Measurements from ENCODE around the gene PDS5B. TPM values are rescaled to one million over a fixed set of nuclear protein-coding genes. Genes with fewer than 3 reads are reported as not detected.

PDS5B gene
- total and polyA plus RNA-seq, 10 of the 15 experiments (the other 5 are each of a cell fraction or from before 2014, with no cell fraction given), result 15.4 to 55.3 (median 30.7) TPM

GRCh38 chr13:32629313-32629712 lies 43.1 kb downstream of the PDS5B start (continued):
- TF ChIP-seq SUPT20H (IDR thresholded peaks at IDR 0.05; ENCODE audit: borderline replicate concordance, control insufficient read depth, low read depth, low read length) (no peak), MYC (IDR thresholded peaks at IDR 0.05; ENCODE audit: insufficient read depth, insufficient read length, insufficient replicate concordance, low read length, severe bottlenecking) (no peak), FOXM1 (IDR thresholded peaks at IDR 0.05; ENCODE audit: low read depth, low read length) (no peak)

GRCh38 chr13:32629866-32630265 lies 43.6 kb downstream of the PDS5B start:
- in situ Hi-C loops (cut with MboI), result no loop called here
- CTCF ChIA-PET, result interaction anchor here (0.6 kb wide), 3 partner anchors 39 to 122 kb away, joined by 3 read pairs; no protein-coding TSS in a partner anchor

More at GRCh38 chr13:32629866-32630265, 43.6 kb downstream of the PDS5B start:
- Histone ChIP-seq H3K9me3 (replicated peaks; ENCODE audit: control insufficient read depth, insufficient read depth, low read length) (no peaks in the 10 kb centered on the region; the same call in 2 of the 3 replicates), H3K36me3 (ENCODE audit: control insufficient read depth in 2 of 2, insufficient read depth in 2 of 2, low read length in 1 of 2) (no peaks in the 10 kb centered on the region; a peak in 1 of 4 replicates), H3K4me2 (ENCODE audit: control insufficient read depth, insufficient read depth) (no peak overlapping the region), H3K4me3 (no peak overlapping the region), H3K4me1 (ENCODE audit: control insufficient read depth, insufficient read depth, low read length) (no peaks in the 10 kb centered on the region), H2AFZ (ENCODE audit: control insufficient read depth, low read depth, low read length) (no peak overlapping the region), H3K27ac (ENCODE audit: control insufficient read depth, insufficient read depth) (no peak overlapping the region), H3K79me2 (ENCODE audit: control insufficient read depth, insufficient read depth, low read length) (peaks cover 74% of the 10 kb centered on the region), H3K27me3 (replicated peaks in 1 of 2; ENCODE audit: control insufficient read depth in 2 of 2, insufficient read depth in 2 of 2, low read length in 1 of 2) (no peaks in the 10 kb centered on the region), H3K9ac (ENCODE audit: control insufficient read depth, insufficient read depth, low read length) (no peak overlapping the region), H4K20me1 (ENCODE audit: control insufficient read depth, insufficient read depth) (no peaks in the 10 kb centered on the region; the same call in 1 of the 2 replicates)
- TF ChIP-seq FOXK2 (IDR thresholded peaks at IDR 0.05) (no peak), MEF2B (IDR thresholded peaks at IDR 0.05; ENCODE audit: partially characterized antibody, poor library complexity, severe bottlenecking) (no peak), ZNF622 (IDR thresholded peaks at IDR 0.05) (no peak), HCFC1 (IDR thresholded peaks at IDR 0.05; ENCODE audit: low read length) (no peak), IRF4 (IDR thresholded peaks at IDR 0.05; ENCODE audit: low read depth, low read length) (no peak), SUZ12 (IDR thresholded peaks at IDR 0.05; ENCODE audit: unreplicated experiment) (no peak), EP300 (IDR thresholded peaks at IDR 0.05; ENCODE audit: borderline replicate concordance in 1 of 2, control insufficient read depth in 1 of 2, low read depth in 2 of 2, low read length in 2 of 2) (no peak), BCL3 (IDR thresholded peaks at IDR 0.05; ENCODE audit: borderline replicate concordance, insufficient read depth, low read depth, low read length, poor library complexity, severe bottlenecking) (no peak), SMAD1 (IDR thresholded peaks at IDR 0.05; ENCODE audit: low read depth, partially characterized antibody) (no peak), STAT1 (conservative IDR thresholded peaks at IDR 0.05) (no peak)
- TF ChIP-seq, protein P1, sequence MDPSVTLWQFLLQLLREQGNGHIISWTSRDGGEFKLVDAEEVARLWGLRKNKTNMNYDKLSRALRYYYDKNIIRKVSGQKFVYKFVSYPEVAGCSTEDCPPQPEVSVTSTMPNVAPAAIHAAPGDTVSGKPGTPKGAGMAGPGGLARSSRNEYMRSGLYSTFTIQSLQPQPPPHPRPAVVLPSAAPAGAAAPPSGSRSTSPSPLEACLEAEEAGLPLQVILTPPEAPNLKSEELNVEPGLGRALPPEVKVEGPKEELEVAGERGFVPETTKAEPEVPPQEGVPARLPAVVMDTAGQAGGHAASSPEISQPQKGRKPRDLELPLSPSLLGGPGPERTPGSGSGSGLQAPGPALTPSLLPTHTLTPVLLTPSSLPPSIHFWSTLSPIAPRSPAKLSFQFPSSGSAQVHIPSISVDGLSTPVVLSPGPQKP (IDR thresholded peaks at IDR 0.05; ENCODE audit: low read depth, low read length), result no peak
- TF ChIP-seq, protein P2, sequence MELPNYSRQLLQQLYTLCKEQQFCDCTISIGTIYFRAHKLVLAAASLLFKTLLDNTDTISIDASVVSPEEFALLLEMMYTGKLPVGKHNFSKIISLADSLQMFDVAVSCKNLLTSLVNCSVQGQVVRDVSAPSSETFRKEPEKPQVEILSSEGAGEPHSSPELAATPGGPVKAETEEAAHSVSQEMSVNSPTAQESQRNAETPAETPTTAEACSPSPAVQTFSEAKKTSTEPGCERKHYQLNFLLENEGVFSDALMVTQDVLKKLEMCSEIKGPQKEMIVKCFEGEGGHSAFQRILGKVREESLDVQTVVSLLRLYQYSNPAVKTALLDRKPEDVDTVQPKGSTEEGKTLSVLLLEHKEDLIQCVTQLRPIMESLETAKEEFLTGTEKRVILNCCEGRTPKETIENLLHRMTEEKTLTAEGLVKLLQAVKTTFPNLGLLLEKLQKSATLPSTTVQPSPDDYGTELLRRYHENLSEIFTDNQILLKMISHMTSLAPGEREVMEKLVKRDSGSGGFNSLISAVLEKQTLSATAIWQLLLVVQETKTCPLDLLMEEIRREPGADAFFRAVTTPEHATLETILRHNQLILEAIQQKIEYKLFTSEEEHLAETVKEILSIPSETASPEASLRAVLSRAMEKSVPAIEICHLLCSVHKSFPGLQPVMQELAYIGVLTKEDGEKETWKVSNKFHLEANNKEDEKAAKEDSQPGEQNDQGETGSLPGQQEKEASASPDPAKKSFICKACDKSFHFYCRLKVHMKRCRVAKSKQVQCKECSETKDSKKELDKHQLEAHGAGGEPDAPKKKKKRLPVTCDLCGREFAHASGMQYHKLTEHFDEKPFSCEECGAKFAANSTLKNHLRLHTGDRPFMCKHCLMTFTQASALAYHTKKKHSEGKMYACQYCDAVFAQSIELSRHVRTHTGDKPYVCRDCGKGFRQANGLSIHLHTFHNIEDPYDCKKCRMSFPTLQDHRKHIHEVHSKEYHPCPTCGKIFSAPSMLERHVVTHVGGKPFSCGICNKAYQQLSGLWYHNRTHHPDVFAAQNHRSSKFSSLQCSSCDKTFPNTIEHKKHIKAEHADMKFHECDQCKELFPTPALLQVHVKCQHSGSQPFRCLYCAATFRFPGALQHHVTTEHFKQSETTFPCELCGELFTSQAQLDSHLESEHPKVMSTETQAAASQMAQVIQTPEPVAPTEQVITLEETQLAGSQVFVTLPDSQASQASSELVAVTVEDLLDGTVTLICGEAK (IDR thresholded peaks at IDR 0.05; ENCODE audit: borderline replicate concordance), result no peak
- intact Hi-C loops (cut with micrococcal nuclease; ENCODE audit: unreplicated experiment), result no loop called here
- FAIRE-seq (no peak), ATAC-seq (no peak), DNase-seq (ENCODE audit: low read depth, low spot score) (no peak)
- ChIA-PET POLR2A (no interaction called here), RAD21 (ENCODE audit: unreplicated experiment) (interaction anchor here (0.6 kb wide), 1 partner anchor 36 kb away, joined by 3 read pairs; no protein-coding TSS in a partner anchor), SMC1A (ENCODE audit: uncharacterized antibody, unreplicated experiment) (interaction anchor here (1.3 kb wide), 1 partner anchor 42 kb away, joined by 4 read pairs; no protein-coding TSS in a partner anchor)
- no TSS peak for BruUV-seq (replicated peaks)
- WGBS (ENCODE audit: insufficient coverage, insufficient replicate concordance, low lambda C conversion rate, missing lambda C conversion rate), result 100% methylated on average over 1 of the region's 1 CpG

Data from GM12878 (cell line).